HG03378 (cell line): ENCODE measurements around the gene GPRIN2.
"Not testable (repeated sequence)": the region's sequence is repeated elsewhere in the genome, so short reads cannot be mapped to it uniquely, and the experiment has no call there.

Experiments
- ATAC-seq: cut with Tn5 transposase; IDR thresholded peaks from one replicate; pipeline ENCODE4 v1.9.1; 2021; ENCODE audit warnings: mild to moderate bottlenecking, moderate library complexity; ENCODE audit not compliant: unreplicated experiment

Gene GPRIN2

DNA sequence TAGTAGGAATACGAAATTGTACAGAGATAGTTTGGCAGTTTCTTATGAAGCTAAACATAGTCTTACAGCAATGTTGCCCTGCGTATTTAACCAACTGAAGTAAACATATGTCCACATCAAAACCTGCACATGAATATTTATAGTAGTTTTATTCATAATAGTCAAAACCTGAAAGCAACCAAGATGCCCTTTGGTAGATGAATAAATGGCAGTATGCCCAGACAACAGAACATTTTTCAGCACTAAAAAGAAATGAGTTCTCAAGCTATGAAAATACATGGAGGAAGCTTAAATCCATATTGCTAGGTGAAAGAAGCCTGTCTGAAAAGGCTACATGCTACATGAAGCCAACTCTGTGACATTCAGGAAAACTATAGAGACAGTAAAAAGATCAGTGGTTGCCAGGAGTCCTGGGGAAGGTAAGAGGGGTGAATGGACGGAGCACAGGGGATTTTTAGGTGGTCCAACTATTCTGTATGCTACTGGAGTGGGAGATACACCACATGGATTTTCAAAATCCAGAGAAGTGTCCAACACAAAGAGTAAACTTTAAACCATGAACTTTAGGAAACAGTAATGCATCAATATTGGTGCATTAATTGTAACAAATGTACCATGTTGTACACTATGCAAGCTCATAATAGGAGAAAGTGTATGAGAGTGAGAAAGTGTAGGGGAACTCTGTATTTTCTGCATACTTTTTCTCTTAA lies 17.6 kb downstream of the GPRIN2 start:
- ATAC-seq, result no peak

GRCh38 chr10:46538155-46538554 lies 18.3 kb downstream of the GPRIN2 start:
- ATAC-seq, result no peak

DNA sequence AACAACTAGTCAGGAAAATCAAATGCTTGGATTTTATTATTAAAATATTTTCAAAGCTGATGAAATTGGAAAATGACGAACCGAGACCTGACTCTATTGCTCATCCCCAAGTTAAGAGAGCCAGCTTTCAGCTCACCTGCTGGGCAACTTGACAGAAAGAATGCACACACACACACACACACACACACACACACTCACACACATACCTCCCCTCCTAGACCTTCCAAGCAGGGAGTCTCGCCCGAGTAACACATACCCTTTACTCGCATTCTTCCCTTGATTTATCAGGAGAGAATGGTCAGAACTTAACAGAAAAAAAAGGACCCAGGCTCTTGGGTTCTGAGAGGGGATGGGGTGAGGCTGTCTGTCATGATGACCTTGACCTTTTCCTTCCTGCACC lies 19.1 kb downstream of the GPRIN2 start:
- ATAC-seq, result no peak

DNA sequence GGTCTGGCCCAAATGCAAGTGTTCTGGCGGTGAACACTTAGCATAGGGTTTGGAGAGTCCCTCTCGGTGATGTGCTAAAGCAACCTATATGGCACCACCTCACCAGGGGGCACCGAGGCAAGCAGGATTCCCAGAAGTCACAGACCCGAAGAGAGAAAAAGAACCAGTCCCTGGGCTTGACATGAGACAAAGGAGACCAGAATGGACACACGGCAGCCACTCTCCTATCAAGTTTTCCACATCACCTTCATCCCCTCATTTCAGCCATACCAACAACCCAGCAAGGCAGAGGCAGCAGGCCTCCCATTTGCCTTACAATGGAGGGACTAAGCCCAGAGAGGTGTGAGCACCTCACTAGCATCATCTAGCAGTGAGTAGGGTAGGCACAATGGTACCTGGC lies 19.7 kb downstream of the GPRIN2 start:
- ATAC-seq, result no peak

DNA sequence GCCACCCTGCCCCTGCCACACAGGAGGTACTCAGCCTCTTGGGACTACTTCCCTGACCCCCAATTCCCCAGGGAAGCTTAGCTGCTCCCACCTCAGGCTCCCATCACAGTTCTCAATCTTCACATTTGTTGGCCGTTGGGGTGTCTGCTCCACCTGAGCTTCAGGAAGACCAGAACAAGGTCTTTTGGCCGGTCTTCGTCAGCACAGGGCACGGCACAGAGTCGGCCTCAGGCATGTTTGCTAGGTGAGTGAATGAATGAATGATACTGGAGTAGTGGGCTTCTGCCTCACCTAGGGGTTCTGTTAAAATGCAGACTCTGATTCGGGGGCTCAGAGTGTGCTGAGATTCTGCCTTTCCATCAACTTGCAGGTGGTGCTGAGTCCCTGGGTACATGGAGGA lies 20.3 kb downstream of the GPRIN2 start:
- no peak for ATAC-seq

DNA sequence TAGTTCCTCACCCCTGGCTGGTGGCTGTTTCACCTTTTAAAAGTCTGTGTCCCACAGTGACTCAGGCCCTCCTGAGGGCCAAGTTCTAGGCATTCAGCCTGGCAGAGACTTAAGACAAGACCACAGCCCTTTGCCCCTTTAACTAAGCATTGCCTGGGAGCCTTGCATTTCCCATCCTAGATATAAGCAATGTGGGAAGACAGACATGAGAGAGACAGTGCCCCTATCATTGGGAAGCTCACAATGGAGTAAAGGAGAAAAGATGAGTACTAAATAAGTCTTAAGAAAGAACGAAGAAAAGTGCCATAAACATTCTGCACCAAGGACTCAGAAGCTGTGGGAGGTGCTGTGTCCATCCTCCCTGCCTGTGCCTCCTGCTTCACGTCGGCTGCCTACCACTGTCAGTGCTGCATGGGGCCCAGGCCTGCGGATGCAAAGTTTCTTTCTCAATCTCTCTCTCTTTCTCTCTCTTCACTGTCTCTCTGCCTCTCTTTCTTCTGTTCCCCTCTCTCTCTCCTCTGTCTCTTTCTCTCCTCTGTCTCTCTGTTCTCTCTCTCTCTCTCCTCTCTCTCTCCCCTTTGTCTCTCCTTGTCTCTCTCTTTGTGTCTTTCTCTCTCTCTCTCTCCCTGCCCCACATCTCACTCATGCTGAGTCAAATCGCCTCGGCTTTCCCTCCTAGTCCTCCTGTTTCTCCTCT lies 21.5 kb downstream of the GPRIN2 start:
- no peak for ATAC-seq

DNA sequence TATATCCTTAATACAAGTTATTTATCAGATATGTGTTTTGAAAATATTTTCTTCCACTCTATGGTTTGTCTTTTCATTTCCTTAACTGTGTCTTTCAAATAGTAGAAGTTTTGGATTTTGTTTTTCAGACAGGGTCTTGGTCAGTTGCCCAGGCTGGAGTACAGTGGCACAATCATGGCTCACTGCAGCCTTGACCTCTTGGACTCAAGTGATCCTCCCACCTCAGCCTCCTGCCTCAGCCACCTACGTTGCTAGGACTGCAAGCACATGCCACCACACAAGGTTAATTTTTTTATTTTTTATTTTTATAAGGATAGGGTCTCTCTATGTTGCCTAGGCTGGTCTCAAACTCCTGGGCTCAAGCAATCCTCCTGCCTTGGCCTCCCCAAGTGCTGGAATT lies 24.2 kb downstream of the GPRIN2 start:
- ATAC-seq, result not testable (repeated sequence)

DNA sequence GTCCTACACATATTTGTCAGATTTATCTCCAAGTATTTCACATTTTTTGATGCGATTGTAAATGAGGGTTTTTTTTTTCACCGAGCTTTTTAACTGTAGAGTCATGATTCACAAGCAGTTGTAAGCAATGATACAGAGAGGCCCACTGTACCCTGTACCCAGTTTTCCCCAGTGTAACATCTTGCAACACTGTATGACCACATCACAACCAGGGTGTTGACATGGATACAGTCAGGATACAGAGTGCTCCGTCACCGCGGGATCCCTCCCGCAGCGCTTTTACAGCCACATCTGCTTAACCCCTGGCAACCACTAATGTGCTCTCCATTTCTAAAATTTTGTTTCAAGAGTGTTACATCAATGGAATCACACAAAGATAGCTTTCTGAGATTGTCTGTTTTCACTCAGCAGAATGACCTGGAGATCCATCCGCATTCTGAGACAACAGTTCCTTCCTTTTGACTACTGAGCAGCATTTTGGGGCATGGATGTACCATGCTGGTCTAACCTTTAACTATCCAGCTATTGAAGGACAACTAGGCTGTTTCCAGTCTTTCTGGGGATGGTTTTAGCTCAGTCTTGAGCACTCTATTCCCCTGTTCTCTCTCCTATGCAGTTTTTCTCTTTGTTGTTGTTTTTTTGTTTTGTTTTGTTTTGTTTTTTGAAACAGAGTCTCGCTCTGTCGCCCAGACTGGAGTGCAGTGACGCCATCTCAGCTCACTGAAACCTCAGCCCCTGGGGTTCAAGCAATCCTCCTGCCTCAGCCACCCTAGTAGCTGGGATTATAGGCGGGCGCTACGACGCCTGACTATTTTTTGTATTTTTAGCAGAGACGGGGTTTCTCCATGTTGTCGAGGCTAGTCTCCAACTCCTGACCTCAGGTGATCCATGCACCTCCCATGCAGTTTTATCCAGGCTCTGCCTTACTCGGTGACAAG lies 25.9 kb downstream of the GPRIN2 start:
- no peak for ATAC-seq

DNA sequence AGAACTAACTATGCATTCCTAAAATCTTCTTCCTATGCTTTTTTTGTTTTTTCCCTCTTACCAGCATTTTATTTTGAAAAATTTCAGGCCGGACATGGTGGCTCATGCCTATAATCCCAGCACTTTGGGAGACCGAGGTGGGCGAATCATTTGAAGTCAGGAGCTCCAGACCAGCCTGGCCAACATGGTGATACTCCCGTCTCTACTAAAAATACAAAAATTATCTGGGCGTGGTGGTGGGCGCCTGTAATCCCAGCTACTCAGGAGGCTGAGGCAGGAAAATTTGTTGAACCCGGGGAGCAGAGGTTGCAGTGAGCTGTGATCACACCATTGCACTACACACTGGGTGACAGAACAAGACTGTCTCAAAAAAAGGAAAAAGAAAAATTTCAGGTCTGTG lies 26.7 kb downstream of the GPRIN2 start:
- not testable (repeated sequence) for ATAC-seq

- no peak for ATAC-seq
Measured at GRCh38 chr10:46528675-46529615, 27.5 kb downstream of the GPRIN2 start.

DNA sequence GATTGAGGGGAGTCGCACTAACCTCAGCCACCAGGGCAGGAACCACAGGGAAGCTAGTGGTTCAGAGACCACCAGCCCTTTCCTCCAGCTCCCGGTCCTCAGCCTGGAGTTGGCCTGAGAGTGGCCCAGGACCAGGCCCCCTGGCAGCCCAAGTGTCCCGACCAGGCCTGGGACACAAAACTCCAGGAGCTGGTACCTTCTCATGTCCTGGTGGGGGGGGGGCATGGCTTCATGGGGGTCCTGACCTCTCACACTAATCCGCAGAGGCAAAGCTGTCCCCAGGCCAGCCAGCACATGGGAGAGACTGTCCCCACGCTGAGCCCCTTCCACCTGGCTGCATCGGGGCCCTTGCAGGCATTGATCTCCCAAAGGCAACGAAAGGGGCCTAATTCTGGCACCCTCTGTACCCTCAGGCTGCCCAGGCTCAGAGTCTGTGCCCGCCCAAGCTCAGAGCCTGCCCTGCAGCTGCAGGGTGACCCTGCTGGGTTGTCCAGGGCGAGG lies 28.2 kb downstream of the GPRIN2 start:
- ATAC-seq, result no peak

DNA sequence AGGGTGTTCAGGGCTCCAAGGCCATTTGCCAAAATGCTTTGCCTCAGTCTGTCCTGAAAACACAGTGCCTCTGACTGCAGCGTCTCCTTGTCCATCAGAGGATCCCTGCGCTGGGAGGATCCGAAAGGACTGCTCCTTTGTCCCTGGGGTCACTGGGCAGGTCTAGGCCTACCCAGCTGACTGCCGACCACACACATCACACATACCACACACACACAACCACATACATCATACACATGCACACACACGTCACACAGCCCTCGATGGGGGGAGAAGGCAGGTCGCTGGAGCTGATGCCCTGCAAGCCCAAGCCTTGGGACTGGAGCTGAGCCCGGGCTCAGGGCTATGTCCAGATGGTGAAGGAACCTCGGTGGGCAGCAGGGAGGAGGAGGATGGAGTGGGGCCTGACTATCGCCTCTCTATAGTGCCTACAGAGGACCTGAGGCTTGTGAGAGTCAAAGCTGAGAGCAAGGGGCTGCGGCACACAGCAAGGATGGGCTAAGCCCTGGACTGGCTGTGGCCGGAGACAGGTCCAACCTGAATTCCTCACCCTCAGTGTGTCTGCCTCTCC lies 29.1 kb downstream of the GPRIN2 start:
- ATAC-seq, result no peak

DNA sequence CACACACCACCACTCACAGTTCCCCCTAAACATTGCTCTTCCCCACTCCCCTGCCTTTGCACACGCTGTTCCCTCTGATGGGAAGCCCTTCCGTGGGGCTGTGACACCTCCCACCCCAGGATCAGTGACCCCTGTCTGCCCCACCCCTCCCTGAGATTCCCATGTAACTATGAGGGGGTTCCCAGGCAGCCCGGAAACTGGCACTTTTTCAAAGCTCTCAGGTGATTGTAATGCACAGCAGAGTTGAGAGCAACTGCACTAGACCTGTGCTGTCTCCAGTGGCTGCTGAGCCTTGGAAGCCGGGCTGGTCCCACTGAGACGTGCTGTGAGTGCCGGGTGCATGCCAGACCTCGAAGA lies 29.8 kb downstream of the GPRIN2 start:
- ATAC-seq, result no peak

DNA sequence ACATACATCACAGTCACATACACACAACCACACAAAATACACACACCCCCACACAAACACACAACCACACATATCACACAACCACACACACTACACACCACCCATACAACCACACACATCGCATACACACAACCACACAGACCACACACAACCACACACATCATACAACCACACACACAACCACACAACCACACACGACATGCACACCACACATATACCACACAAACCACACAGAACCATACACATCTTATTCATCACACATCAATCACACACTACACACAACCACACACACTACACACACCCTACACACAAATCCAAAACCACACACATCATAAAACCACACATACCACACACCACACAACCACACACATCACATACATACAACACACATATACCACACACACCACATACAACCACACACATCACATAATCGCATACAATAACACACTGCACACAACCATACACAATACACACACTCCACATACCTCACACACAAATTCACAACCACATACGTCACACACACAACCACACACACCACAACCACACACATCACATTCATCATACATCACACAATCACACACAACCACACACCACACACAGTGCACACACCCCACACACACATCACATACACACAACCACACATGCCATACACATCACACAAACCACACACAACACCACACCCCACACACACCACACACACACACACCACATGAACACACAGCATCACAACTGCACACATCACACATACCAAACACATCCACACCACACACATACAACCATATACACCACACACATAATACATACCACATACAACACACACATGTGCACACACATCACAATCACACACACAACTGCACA lies 30.4 kb downstream of the GPRIN2 start:
- ATAC-seq, result no peak

GRCh38 chr10:46525177-46525823 lies 31.2 kb downstream of the GPRIN2 start:
- no peak for ATAC-seq

DNA sequence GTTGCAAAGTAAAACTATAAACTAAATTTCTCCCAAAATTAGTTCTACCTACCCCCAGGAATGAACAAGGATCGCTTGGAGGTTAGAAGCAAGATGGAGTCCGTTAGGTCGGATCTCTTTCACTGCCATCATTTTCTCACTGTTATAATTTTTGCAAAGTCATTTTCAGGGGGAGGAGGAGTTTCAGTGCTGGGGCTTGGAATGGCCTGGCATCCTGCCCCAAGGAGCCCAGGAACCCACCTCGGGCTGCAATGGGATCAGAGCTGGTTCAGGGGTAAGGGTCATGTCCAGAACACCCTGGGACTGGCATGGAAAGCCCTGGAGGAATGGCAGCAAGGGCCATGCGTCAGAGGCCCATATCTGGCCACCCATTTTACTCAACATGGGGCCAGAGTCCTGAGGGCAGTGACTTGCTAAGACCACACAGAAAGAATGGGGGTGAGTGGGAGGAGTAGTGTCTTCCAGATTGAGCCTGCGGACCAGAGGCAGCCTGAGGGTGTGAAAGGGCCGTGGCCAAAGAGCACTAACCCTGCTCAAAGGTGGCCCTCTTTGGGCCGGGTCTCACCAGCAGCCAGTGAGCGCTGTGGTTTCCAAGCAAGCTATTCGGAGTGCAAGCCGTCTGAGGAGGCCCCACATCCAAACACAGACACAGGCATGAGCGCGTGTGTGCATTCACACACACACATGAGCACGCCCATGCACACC lies 31.8 kb downstream of the GPRIN2 start:
- no peak for ATAC-seq

- no peak for ATAC-seq
Measured at GRCh38 chr10:46523962-46524471, 32.4 kb downstream of the GPRIN2 start.
